Fibroblast of lung (primary cell): ENCODE measurements around the gene ADAMTS5.

ENCODE experiments used
- CTCF ChIP-seq, 2 donors: IDR thresholded peaks in 1 of 2; conservative IDR thresholded peaks in 1 of 2; 1 replicate in 1 of 2; 2 replicates in 1 of 2; pipeline ENCODE4 v1.5.1; 2011 to 2012; ENCODE audit warnings: low read length in 2 of 2, control low read depth in 1 of 2, inconsistent platforms in 1 of 2, low read depth in 1 of 2, mild to moderate bottlenecking in 1 of 2
- EZH2 ChIP-seq: IDR thresholded peaks from 2 replicates; pipeline ENCODE4 v1.5.1; 2012; ENCODE audit warnings: low read length, control low read depth, mild to moderate bottlenecking; ENCODE audit errors: missing control alignments

GRCh38 chr21:27001526-27001925 lies 34.6 kb upstream of the ADAMTS5 start:
- no peak for TF ChIP-seq EZH2
- TF ChIP-seq CTCF (conservative IDR thresholded peaks at IDR 0.05 in 1 of 2, IDR thresholded peaks at IDR 0.05 in 1 of 2; ENCODE audit: low read depth in 1 of 2, low read length in 2 of 2) = no peak
